GM23338 (cell line): ENCODE measurements around the gene EHBP1L1. TPM values are rescaled to one million over a fixed set of nuclear protein-coding genes. Genes with fewer than 3 reads are reported as not detected.

ENCODE experiments used
- ATAC-seq: fragments of 200-7000 bp; cut with Tn5 transposase; 3 replicates; pipeline ENCODE4 v1.9.1; 2020
- DNase-seq: peaks from one replicate; pipeline ENCODE4 v3.0.0-alpha.2; 2015; ENCODE audit warnings: low spot score
- H2AFZ ChIP-seq: fragments of 200-600 bp; sonication (generic); 2 replicates; pipeline ENCODE4 v1.8.0; 2016; ENCODE audit warnings: antibody characterized with exemption, mild to moderate bottlenecking, moderate library complexity
- H3F3A ChIP-seq: fragments of 200-600 bp; sonication (generic); replicated peaks from 2 replicates; pipeline ENCODE4 v1.8.0; 2017; ENCODE audit warnings: antibody characterized with exemption, mixed run types, low read depth
- H3K27ac ChIP-seq: fragments of 200-600 bp; sonication (generic); 2 replicates; pipeline ENCODE4 v1.6.1; 2016; ENCODE audit warnings: low read depth
- H3K27me3 ChIP-seq: fragments of 200-600 bp; sonication (generic); 2 replicates; pipeline ENCODE4 v1.8.0; 2016; ENCODE audit warnings: mild to moderate bottlenecking, mixed run types, moderate library complexity; ENCODE audit not compliant: insufficient read depth
- H3K36me3 ChIP-seq: fragments of 200-600 bp; sonication (generic); 2 replicates; pipeline ENCODE4 v1.8.0; 2016; ENCODE audit warnings: mild to moderate bottlenecking; ENCODE audit not compliant: insufficient read depth
- H3K4me1 ChIP-seq: fragments of 200-600 bp; sonication (generic); 2 replicates; pipeline ENCODE4 v1.8.0; 2016; ENCODE audit warnings: mild to moderate bottlenecking, moderate library complexity; ENCODE audit not compliant: insufficient read depth
- H3K4me2 ChIP-seq: fragments of 200-600 bp; sonication (generic); 2 replicates; pipeline ENCODE4 v1.7.1; 2017; ENCODE audit warnings: mixed run types
- H3K4me3 ChIP-seq: fragments of 200-600 bp; sonication (generic); 2 replicates; pipeline ENCODE4 v1.6.1; 2016; ENCODE audit warnings: mixed run types
- H3K79me2 ChIP-seq: fragments of 200-600 bp; sonication (generic); replicated peaks from 2 replicates; pipeline ENCODE4 v1.8.0; 2017; ENCODE audit warnings: mild to moderate bottlenecking; ENCODE audit not compliant: insufficient read depth
- H3K9me2 ChIP-seq: fragments of 200-600 bp; sonication (generic); 2 replicates; pipeline ENCODE4 v1.8.0; 2017; ENCODE audit not compliant: insufficient read depth
- H4K20me1 ChIP-seq: fragments of 200-600 bp; sonication (generic); replicated peaks from 2 replicates; pipeline ENCODE4 v1.8.0; 2017; ENCODE audit warnings: mild to moderate bottlenecking; ENCODE audit not compliant: insufficient read depth
- H3K27ac Mint-ChIP-seq: 2 replicates; pipeline ENCODE4 v1.8.0; 2020; ENCODE audit warnings: inconsistent platforms, mild to moderate bottlenecking, moderate library complexity, mixed read lengths
- H3K27me3 Mint-ChIP-seq: 3 replicates; pipeline ENCODE4 v1.8.0; 2022; ENCODE audit warnings: low read depth, mild to moderate bottlenecking, moderate library complexity, mixed read lengths, inconsistent platforms; ENCODE audit not compliant: insufficient read depth, poor library complexity
- H3K36me3 Mint-ChIP-seq: 3 replicates; pipeline ENCODE4 v1.8.0; 2021; ENCODE audit warnings: low read depth, mild to moderate bottlenecking, inconsistent platforms, moderate library complexity, mixed read lengths
- H3K4me1 Mint-ChIP-seq: 3 replicates; pipeline ENCODE4 v1.8.0; 2020; ENCODE audit warnings: mild to moderate bottlenecking, inconsistent platforms, mixed read lengths
- H3K4me3 Mint-ChIP-seq: 3 replicates; pipeline ENCODE4 v1.8.0; 2021; ENCODE audit warnings: moderate library complexity, mild to moderate bottlenecking, inconsistent platforms, mixed read lengths
- H3K9me3 Mint-ChIP-seq: 3 replicates; pipeline ENCODE4 v1.8.0; 2020; ENCODE audit warnings: moderate library complexity, mild to moderate bottlenecking, inconsistent platforms, mixed read lengths
- CREB1 ChIP-seq: fragments of 250-450 bp; sonication (Bioruptor Pico); IDR thresholded peaks from 2 replicates; pipeline ENCODE4 v1.5.0; 2020; ENCODE audit warnings: low read depth, mild to moderate bottlenecking, moderate library complexity
- ETS1 ChIP-seq: IDR thresholded peaks from 2 replicates; pipeline ENCODE4 v1.6.1; 2016; ENCODE audit warnings: antibody characterized with exemption
- EZH2 ChIP-seq: fragments of 200-600 bp; sonication (generic); IDR thresholded peaks from one replicate; pipeline ENCODE4 v1.8.0; 2017; ENCODE audit warnings: antibody characterized with exemption, mild to moderate bottlenecking, low read depth; ENCODE audit not compliant: unreplicated experiment
- EZH2phosphoT487 ChIP-seq: fragments of 200-600 bp; sonication (generic); IDR thresholded peaks from one replicate; pipeline ENCODE4 v1.8.1; 2018; ENCODE audit warnings: antibody characterized with exemption; ENCODE audit not compliant: unreplicated experiment
- JUNB ChIP-seq: IDR thresholded peaks from one replicate; pipeline ENCODE4 v1.6.1; 2016; ENCODE audit warnings: antibody characterized with exemption; ENCODE audit not compliant: unreplicated experiment
- NANOG ChIP-seq: IDR thresholded peaks from 2 replicates; pipeline ENCODE4 v1.6.1; 2016; ENCODE audit warnings: antibody characterized with exemption, borderline replicate concordance
- POLR2AphosphoS5 ChIP-seq: IDR thresholded peaks from 2 replicates; pipeline ENCODE4 v1.6.1; 2016; ENCODE audit warnings: antibody characterized with exemption, low read depth
- REST ChIP-seq: IDR thresholded peaks from one replicate; pipeline ENCODE4 v1.6.1; 2018; ENCODE audit warnings: antibody characterized with exemption; ENCODE audit not compliant: unreplicated experiment
- STAT1 ChIP-seq: IDR thresholded peaks from one replicate; pipeline ENCODE4 v1.6.1; 2016; ENCODE audit warnings: antibody characterized with exemption; ENCODE audit not compliant: unreplicated experiment
- ZNF114 ChIP-seq: fragments of 250-450 bp; sonication (Bioruptor Pico); IDR thresholded peaks from 2 replicates; pipeline ENCODE4 v1.5.0; 2020; ENCODE audit warnings: mild to moderate bottlenecking, moderate library complexity
- ZNF331 ChIP-seq: fragments of 250-450 bp; sonication (Bioruptor Pico); IDR thresholded peaks from 2 replicates; pipeline ENCODE4 v1.5.0; 2020; ENCODE audit warnings: low read depth, mild to moderate bottlenecking, moderate library complexity
- polyA plus RNA-seq: library from polyadenylated mRNA; unstranded; fragments of >200 nt; fragmentation: Nextera tagmentation; extraction: Ambion mirVana; gene quantifications from 2 replicates; pipeline ENCODE4 v1.2.1, GENCODE V29; 2016
- total RNA-seq: library from RNA; depleted of rRNA; stranded (reverse); fragments of >200 nt; shearing (Covaris generic); gene quantifications from 2 replicates; pipeline ENCODE4 v1.2.3, GENCODE V29; 2014
- TF ChIP-seq, protein P1 (sequence below): fragments of 250-450 bp; sonication (Bioruptor Pico); IDR thresholded peaks from 2 replicates; pipeline ENCODE4 v1.5.0; 2020; ENCODE audit warnings: mild to moderate bottlenecking, moderate library complexity
- TF ChIP-seq, protein P2 (sequence below), 2 experiments: fragments of 200-600 bp in 1 of 2; sonication (generic) in 1 of 2; conservative IDR thresholded peaks; 2 replicates each; pipeline versions ENCODE4 v1.5.1 to v1.6.1; 2016 to 2017; ENCODE audit warnings: antibody characterized with exemption in 2 of 2, low read depth in 2 of 2, mild to moderate bottlenecking in 2 of 2, moderate library complexity in 1 of 2

EHBP1L1 gene
- total and polyA plus RNA-seq, 2 experiments from 2014 or later, result 2.9 to 10.9 TPM

- peaks cover 27% of the 10 kb centered on the region; the same call in 1 of the 2 replicates for H3F3A ChIP-seq
- H3K9me3 Mint-ChIP-seq, result no peaks in the 10 kb centered on the region; the same call in 2 of the 3 replicates
- peaks cover 3% of the 10 kb centered on the region; the same call in 1 of the 2 replicates for H4K20me1 ChIP-seq
- ATAC-seq (no peak), DNase-seq (no peak)
- TF ChIP-seq ETS1, result no peak
- no peak for TF ChIP-seq CREB1
- TF ChIP-seq JUNB, result no peak
- no peak for TF ChIP-seq EZH2
- TF ChIP-seq NANOG, result no peak
- TF ChIP-seq, protein P1, sequence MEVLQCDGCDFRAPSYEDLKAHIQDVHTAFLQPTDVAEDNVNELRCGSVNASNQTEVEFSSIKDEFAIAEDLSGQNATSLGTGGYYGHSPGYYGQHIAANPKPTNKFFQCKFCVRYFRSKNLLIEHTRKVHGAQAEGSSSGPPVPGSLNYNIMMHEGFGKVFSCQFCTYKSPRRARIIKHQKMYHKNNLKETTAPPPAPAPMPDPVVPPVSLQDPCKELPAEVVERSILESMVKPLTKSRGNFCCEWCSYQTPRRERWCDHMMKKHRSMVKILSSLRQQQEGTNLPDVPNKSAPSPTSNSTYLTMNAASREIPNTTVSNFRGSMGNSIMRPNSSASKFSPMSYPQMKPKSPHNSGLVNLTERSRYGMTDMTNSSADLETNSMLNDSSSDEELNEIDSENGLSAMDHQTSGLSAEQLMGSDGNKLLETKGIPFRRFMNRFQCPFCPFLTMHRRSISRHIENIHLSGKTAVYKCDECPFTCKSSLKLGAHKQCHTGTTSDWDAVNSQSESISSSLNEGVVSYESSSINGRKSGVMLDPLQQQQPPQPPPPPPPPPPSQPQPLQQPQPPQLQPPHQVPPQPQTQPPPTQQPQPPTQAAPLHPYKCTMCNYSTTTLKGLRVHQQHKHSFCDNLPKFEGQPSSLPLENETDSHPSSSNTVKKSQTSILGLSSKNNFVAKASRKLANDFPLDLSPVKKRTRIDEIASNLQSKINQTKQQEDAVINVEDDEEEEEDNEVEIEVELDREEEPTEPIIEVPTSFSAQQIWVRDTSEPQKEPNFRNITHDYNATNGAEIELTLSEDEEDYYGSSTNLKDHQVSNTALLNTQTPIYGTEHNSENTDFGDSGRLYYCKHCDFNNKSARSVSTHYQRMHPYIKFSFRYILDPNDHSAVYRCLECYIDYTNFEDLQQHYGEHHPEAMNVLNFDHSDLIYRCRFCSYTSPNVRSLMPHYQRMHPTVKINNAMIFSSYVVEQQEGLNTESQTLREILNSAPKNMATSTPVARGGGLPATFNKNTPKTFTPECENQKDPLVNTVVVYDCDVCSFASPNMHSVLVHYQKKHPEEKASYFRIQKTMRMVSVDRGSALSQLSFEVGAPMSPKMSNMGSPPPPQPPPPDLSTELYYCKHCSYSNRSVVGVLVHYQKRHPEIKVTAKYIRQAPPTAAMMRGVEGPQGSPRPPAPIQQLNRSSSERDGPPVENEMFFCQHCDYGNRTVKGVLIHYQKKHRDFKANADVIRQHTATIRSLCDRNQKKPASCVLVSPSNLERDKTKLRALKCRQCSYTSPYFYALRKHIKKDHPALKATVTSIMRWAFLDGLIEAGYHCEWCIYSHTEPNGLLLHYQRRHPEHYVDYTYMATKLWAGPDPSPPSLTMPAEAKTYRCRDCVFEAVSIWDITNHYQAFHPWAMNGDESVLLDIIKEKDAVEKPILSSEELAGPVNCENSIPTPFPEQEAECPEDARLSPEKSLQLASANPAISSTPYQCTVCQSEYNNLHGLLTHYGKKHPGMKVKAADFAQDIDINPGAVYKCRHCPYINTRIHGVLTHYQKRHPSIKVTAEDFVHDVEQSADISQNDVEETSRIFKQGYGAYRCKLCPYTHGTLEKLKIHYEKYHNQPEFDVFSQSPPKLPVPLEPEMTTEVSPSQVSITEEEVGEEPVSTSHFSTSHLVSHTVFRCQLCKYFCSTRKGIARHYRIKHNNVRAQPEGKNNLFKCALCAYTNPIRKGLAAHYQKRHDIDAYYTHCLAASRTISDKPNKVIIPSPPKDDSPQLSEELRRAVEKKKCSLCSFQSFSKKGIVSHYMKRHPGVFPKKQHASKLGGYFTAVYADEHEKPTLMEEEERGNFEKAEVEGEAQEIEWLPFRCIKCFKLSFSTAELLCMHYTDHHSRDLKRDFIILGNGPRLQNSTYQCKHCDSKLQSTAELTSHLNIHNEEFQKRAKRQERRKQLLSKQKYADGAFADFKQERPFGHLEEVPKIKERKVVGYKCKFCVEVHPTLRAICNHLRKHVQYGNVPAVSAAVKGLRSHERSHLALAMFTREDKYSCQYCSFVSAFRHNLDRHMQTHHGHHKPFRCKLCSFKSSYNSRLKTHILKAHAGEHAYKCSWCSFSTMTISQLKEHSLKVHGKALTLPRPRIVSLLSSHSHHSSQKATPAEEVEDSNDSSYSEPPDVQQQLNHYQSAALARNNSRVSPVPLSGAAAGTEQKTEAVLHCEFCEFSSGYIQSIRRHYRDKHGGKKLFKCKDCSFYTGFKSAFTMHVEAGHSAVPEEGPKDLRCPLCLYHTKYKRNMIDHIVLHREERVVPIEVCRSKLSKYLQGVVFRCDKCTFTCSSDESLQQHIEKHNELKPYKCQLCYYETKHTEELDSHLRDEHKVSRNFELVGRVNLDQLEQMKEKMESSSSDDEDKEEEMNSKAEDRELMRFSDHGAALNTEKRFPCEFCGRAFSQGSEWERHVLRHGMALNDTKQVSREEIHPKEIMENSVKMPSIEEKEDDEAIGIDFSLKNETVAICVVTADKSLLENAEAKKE (CRISPR knock-in tag), result no peak
- TF ChIP-seq STAT1, result no peak
- no peak for TF ChIP-seq EZH2phosphoT487
- TF ChIP-seq ZNF114, result no peak
- no peak for TF ChIP-seq REST
- TF ChIP-seq, protein P2, sequence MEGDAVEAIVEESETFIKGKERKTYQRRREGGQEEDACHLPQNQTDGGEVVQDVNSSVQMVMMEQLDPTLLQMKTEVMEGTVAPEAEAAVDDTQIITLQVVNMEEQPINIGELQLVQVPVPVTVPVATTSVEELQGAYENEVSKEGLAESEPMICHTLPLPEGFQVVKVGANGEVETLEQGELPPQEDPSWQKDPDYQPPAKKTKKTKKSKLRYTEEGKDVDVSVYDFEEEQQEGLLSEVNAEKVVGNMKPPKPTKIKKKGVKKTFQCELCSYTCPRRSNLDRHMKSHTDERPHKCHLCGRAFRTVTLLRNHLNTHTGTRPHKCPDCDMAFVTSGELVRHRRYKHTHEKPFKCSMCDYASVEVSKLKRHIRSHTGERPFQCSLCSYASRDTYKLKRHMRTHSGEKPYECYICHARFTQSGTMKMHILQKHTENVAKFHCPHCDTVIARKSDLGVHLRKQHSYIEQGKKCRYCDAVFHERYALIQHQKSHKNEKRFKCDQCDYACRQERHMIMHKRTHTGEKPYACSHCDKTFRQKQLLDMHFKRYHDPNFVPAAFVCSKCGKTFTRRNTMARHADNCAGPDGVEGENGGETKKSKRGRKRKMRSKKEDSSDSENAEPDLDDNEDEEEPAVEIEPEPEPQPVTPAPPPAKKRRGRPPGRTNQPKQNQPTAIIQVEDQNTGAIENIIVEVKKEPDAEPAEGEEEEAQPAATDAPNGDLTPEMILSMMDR (conservative IDR thresholded peaks at IDR 0.05; ENCODE audit: low read depth in 2 of 2), result no peak
- TF ChIP-seq ZNF331 (CRISPR knock-in tag), result no peak
- no peak for TF ChIP-seq POLR2AphosphoS5
- H3K27me3 Mint-ChIP-seq, result peaks cover 53% of the 10 kb centered on the region
- no peak overlapping the region; the same call in 2 of the 3 replicates for H3K4me3 Mint-ChIP-seq
- peaks cover 71% of the 10 kb centered on the region for H3K27me3 ChIP-seq
- no peaks in the 10 kb centered on the region for H3K36me3 ChIP-seq
- no peaks in the 10 kb centered on the region for H3K79me2 ChIP-seq
- peaks cover 37% of the 10 kb centered on the region for H3K4me1 Mint-ChIP-seq
- no peak overlapping the region for H3K4me3 ChIP-seq
- no peak overlapping the region for H2AFZ ChIP-seq
- H3K4me2 ChIP-seq, result no peak overlapping the region
- no peaks in the 10 kb centered on the region for H3K9me2 ChIP-seq
- H3K27ac ChIP-seq, result no peak overlapping the region
- H3K4me1 ChIP-seq, result peaks cover 17% of the 10 kb centered on the region
- no peaks in the 10 kb centered on the region; the same call in 2 of the 3 replicates for H3K36me3 Mint-ChIP-seq
- H3K27ac Mint-ChIP-seq, result no peak overlapping the region
These were observed 26.8 kb upstream of the EHBP1L1 start for GRCh38 chr11:65549096-65549495.
